A549 (cell line): ENCODE data around the gene GPATCH3. TPM values are rescaled to one million over a fixed set of nuclear protein-coding genes. Genes with fewer than 3 reads are reported as not detected.

ENCODE experiments used
- ATAC-seq, 2 experiments: fragments of 200-7000 bp in 1 of 2; fragments of >200 bp in 1 of 2; cut with Nextera tagmentation in 1 of 2; cut with Tn5 transposase in 1 of 2; 3 replicates each; pipeline versions ENCODE4 v1.8.0 to v1.9.1; 2018 to 2020; ENCODE audit warnings: mild to moderate bottlenecking in 1 of 2, moderate library complexity in 1 of 2
- CTCF ChIA-PET: fragments of 300-600 bp; sonication (Branson Sonifier 250); formaldehyde crosslinking; extraction: SDS; loops from one replicate; lab custom pipeline; 2021; ENCODE audit warnings: antibody characterized with exemption, inconsistent platforms; lab: Yijun Ruan, JAX
- POLR2A ChIA-PET: fragments of 350-600 bp; formaldehyde crosslinking; extraction: SDS; loops from one replicate; lab custom pipeline; 2021; ENCODE audit warnings: antibody characterized with exemption, inconsistent platforms; lab: Yijun Ruan, JAX
- DNase-seq, 2 experiments: peaks; one replicate each; pipeline versions ENCODE4 v3.0.0 to v3.0.0-alpha.2; 2011 to 2016; ENCODE audit warnings: low read depth in 1 of 2, low spot score in 1 of 2
- FAIRE-seq: peaks from 2 replicates; lab custom pipeline; 2011; peaks lifted over from hg19 to GRCh38; lab: Jason Lieb, UNC
- H3K27ac ChIP-seq, 2 experiments: fragments of >200 bp; sonication (Bioruptor Twin); formaldehyde crosslinking; 3 replicates each; pipeline ENCODE4 v1.5.1; 2016 to 2017
- H3K4me1 ChIP-seq: fragments of >200 bp; sonication (Bioruptor Twin); formaldehyde crosslinking; 3 replicates; pipeline ENCODE4 v1.6.1; 2016
- H3K4me2 ChIP-seq: fragments of >200 bp; sonication (Bioruptor Twin); formaldehyde crosslinking; 3 replicates; pipeline ENCODE4 v1.6.1; 2016
- H3K4me3 ChIP-seq: fragments of >200 bp; sonication (Bioruptor Twin); formaldehyde crosslinking; 3 replicates; pipeline ENCODE4 v1.5.1; 2016
- H3K9me3 ChIP-seq: fragments of >200 bp; sonication (Bioruptor Twin); formaldehyde crosslinking; 3 replicates; pipeline ENCODE4 v1.6.1; 2016
- CBX2 ChIP-seq: fragments of 200-600 bp; sonication (generic); IDR thresholded peaks from 2 replicates; pipeline ENCODE4 v1.6.1; 2016; ENCODE audit warnings: low read depth, mild to moderate bottlenecking, borderline replicate concordance
- CEBPB ChIP-seq, 2 experiments: fragments of >200 bp in 1 of 2; sonication (Bioruptor Twin) in 1 of 2; formaldehyde crosslinking in 1 of 2; IDR thresholded peaks; 2 replicates each; pipeline ENCODE4 v1.6.1; 2012 to 2016
- CHD4 ChIP-seq: fragments of 200-600 bp; sonication (generic); IDR thresholded peaks from 2 replicates; pipeline ENCODE4 v1.6.1; 2016; ENCODE audit warnings: antibody characterized with exemption, mild to moderate bottlenecking, borderline replicate concordance
- CTCF ChIP-seq: fragments of >200 bp; sonication (Bioruptor Twin); formaldehyde crosslinking; IDR thresholded peaks from 3 replicates; pipeline ENCODE4 v1.5.1; 2016
- E2F6 ChIP-seq: IDR thresholded peaks from 2 replicates; pipeline ENCODE4 v1.6.1; 2012; ENCODE audit warnings: low read depth, borderline replicate concordance
- EP300 ChIP-seq, 2 experiments: fragments of >200 bp; sonication (Bioruptor Twin); formaldehyde crosslinking; IDR thresholded peaks; 2 replicates in 1 of 2; 3 replicates in 1 of 2; pipeline ENCODE4 v1.6.1; 2016 to 2017
- ESRRA ChIP-seq: fragments of 150-350 bp; IDR thresholded peaks from 2 replicates; pipeline ENCODE4 v1.6.1; 2014; ENCODE audit warnings: mild to moderate bottlenecking, low read length, borderline replicate concordance
- GATA3 ChIP-seq: IDR thresholded peaks from 2 replicates; pipeline ENCODE4 v1.6.1; 2012; ENCODE audit warnings: borderline replicate concordance
- HEYL ChIP-seq: fragments of 250-450 bp; sonication (Bioruptor Pico); IDR thresholded peaks from 2 replicates; pipeline ENCODE4 v1.8.0; 2021; ENCODE audit warnings: mild to moderate bottlenecking, moderate library complexity
- HMGXB4 ChIP-seq: fragments of 250-450 bp; sonication (Bioruptor Pico); IDR thresholded peaks from 2 replicates; pipeline ENCODE4 v1.5.0; 2021; ENCODE audit warnings: mild to moderate bottlenecking, moderate library complexity, borderline replicate concordance
- JUNB ChIP-seq: fragments of >200 bp; sonication (Bioruptor Twin); formaldehyde crosslinking; IDR thresholded peaks from 2 replicates; pipeline ENCODE4 v1.6.1; 2016
- MAX ChIP-seq: IDR thresholded peaks from 2 replicates; pipeline ENCODE4 v1.6.1; 2012
- MYC ChIP-seq: IDR thresholded peaks from 2 replicates; pipeline ENCODE4 v1.6.1; 2012; ENCODE audit warnings: mild to moderate bottlenecking, inconsistent platforms, low read length, improper control_type of control experiment, borderline replicate concordance
- NFE2L2 ChIP-seq: fragments of 150-350 bp; conservative IDR thresholded peaks from 2 replicates; pipeline ENCODE4 v1.6.1; 2014; ENCODE audit warnings: low read length
- NPAS2 ChIP-seq: fragments of 250-450 bp; sonication (Bioruptor Pico); IDR thresholded peaks from 2 replicates; pipeline ENCODE4 v1.8.0; 2022; ENCODE audit warnings: mild to moderate bottlenecking, moderate library complexity, borderline replicate concordance
- RAD21 ChIP-seq, 2 experiments: fragments of >200 bp in 1 of 2; sonication (Bioruptor Twin) in 1 of 2; formaldehyde crosslinking in 1 of 2; IDR thresholded peaks in 1 of 2; conservative IDR thresholded peaks in 1 of 2; 2 replicates in 1 of 2; 3 replicates in 1 of 2; pipeline ENCODE4 v1.6.1; 2012 to 2018; ENCODE audit warnings: inconsistent platforms in 1 of 2
- RFX5 ChIP-seq: fragments of 450-650 bp; IDR thresholded peaks from 2 replicates; pipeline ENCODE4 v1.7.1; 2014; ENCODE audit warnings: antibody characterized with exemption, mild to moderate bottlenecking, moderate library complexity
- SMC3 ChIP-seq: fragments of >200 bp; sonication (Bioruptor Twin); formaldehyde crosslinking; IDR thresholded peaks from 3 replicates; pipeline ENCODE4 v1.6.1; 2018; ENCODE audit warnings: inconsistent platforms
- ZNF302 ChIP-seq: fragments of 250-450 bp; sonication (Bioruptor Pico); IDR thresholded peaks from 2 replicates; pipeline ENCODE4 v1.9.0; 2021; ENCODE audit warnings: inconsistent platforms, mild to moderate bottlenecking, moderate library complexity
- WGBS: methylation state at CpG from one replicate; pipeline ENCODE4 v1.1.6; 2017; ENCODE audit errors: missing lambda C conversion rate; 5-methylcytosine and 5-hydroxymethylcytosine counted together
- polyA plus RNA-seq, 4 experiments: library from polyadenylated mRNA; depleted of rRNA in 3 of 4; stranded (reverse); fragments of >200 nt; fragmentation: RNase III in 1 of 4; extraction: RNeasy Plus Mini Kit Qiagen cat#74134 plus additional on column Dnase treatment in 1 of 4; gene quantifications; 2 replicates in 3 of 4; 3 replicates in 1 of 4; pipeline ENCODE4 v1.2.3, GENCODE V29; 2011 to 2017
- TF ChIP-seq, protein P1 (sequence below): fragments of 150-350 bp; IDR thresholded peaks from 2 replicates; pipeline ENCODE4 v1.6.1; 2014; ENCODE audit warnings: low read depth, mild to moderate bottlenecking, low read length
- TF ChIP-seq, protein P2 (sequence below): IDR thresholded peaks from 2 replicates; pipeline ENCODE4 v1.6.1; 2012

GPATCH3 gene
- polyA plus RNA-seq, 2 of the 4 experiments (the other 2 are of a cell fraction) = 5.4 to 8.7 TPM

DNA sequence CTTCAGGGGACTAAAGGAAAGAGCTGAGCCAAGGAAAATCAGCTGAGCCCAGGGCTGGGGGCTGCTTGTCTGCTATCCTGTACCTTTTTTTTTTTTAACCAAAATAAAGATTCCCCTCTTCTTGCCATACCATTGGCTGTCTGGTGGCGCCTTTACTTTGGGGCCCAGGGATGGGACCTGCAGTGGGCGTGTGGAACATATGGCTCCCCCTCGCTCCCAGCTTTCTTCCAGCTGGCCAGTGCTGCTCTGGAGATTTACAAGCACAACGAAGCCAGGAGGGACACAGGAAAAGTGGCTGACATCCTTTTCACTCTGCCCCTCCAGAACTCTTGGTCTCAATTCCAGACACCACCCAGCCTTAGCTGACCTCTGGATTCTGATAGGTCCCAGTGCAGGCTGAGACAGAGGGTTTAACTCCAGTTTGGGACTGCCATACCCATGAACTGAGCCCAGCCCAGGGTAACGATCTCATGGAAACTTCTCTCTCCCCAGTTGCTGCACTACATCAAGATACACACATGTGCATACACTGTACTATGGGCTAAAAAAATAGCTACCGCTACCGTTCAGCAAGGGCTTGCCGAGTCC, 42.7 kb downstream of the GPATCH3 start:
- no peaks in the 10 kb centered on the region for H3K9me3 ChIP-seq
- ChIA-PET POLR2A (no interaction called here), CTCF (interaction anchor here (0.7 to 7.2 kb wide), 7 partner anchors 8 to 239 kb away, joined by 3 to 57 read pairs (median 5); partner anchors contain the start of gene GPATCH3)
- 0 out of 6 replicates have a peak overlapping the region, but pooled peaks of 1 of the 2 experiments have one; percentile 28 for H3K27ac ChIP-seq
- 95% methylated on average over 8 of the region's 8 CpGs for WGBS
- H3K4me2 ChIP-seq = no peak overlapping the region
- FAIRE-seq (no peak), DNase-seq (no peak), ATAC-seq (no peak)
- peaks cover 27% of the 10 kb centered on the region for H3K4me1 ChIP-seq
- no peak overlapping the region for H3K4me3 ChIP-seq
- TF ChIP-seq RFX5 (no peak), NFE2L2 (no peak), RAD21 (conservative IDR thresholded peaks at IDR 0.05 in 1 of 2, IDR thresholded peaks at IDR 0.05 in 1 of 2) (no peak), JUNB (no peak), CHD4 (no peak), CTCF (no peak)

GRCh38 chr1:26856604-26857469, 43.4 kb downstream of the GPATCH3 start:
- POLR2A ChIA-PET = no interaction called here
- H3K4me2 ChIP-seq = no peak overlapping the region
- H3K9me3 ChIP-seq = no peaks in the 10 kb centered on the region
- CTCF ChIA-PET = interaction anchor here (0.7 to 7.2 kb wide), 7 partner anchors 7 to 239 kb away, joined by 3 to 57 read pairs (median 5); no protein-coding TSS in a partner anchor
- ATAC-seq = no peak
- H3K4me3 ChIP-seq = no peak overlapping the region
- WGBS = 88% methylated on average over 18 of the region's 21 CpGs
- no peak overlapping the region; a peak in 1 of 6 replicates for H3K27ac ChIP-seq
- no peak for DNase-seq
- peaks cover 20% of the 10 kb centered on the region for H3K4me1 ChIP-seq
- no peak for FAIRE-seq
- TF ChIP-seq, protein P1, sequence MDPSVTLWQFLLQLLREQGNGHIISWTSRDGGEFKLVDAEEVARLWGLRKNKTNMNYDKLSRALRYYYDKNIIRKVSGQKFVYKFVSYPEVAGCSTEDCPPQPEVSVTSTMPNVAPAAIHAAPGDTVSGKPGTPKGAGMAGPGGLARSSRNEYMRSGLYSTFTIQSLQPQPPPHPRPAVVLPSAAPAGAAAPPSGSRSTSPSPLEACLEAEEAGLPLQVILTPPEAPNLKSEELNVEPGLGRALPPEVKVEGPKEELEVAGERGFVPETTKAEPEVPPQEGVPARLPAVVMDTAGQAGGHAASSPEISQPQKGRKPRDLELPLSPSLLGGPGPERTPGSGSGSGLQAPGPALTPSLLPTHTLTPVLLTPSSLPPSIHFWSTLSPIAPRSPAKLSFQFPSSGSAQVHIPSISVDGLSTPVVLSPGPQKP = no peak
- TF ChIP-seq MAX (no peak), CBX2 (no peak), CEBPB (IDR thresholded peaks at IDR 0.05) (no peak), EP300 (IDR thresholded peaks at IDR 0.05) (no peak), SMC3 (no peak), MYC (no peak), ESRRA (no peak)
- TF ChIP-seq, all 56 proteins: peak for 0

DNA sequence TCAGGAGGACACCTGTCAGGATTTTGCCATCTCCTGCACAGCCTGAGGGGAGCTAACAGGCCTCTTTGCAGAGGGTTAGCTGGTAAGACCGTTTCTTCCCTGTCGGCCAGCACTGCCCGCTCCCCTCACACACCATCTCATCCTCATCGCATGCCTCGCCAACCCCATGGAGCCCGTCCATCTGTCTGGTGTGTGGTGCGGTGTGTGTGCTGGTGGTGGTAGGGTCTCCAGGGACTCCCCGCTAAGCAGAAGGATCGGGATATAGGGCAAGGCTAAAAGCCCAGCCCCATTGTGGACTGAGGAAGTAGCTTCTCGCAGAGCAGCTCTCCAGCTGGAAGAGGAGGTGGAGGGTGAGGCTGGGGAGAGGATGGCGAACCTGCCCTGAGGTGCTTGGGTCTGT, 44.1 kb downstream of the GPATCH3 start:
- no peak for ATAC-seq
- WGBS = 93% methylated on average over 11 of the region's 11 CpGs
- DNase-seq = no peak
- Histone ChIP-seq H3K27ac (no peak overlapping the region; a peak in 1 of 6 replicates), H3K9me3 (no peaks in the 10 kb centered on the region), H3K4me2 (no peak overlapping the region), H3K4me1 (peaks cover 14% of the 10 kb centered on the region), H3K4me3 (no peak overlapping the region)
- ChIA-PET POLR2A (no interaction called here), CTCF (interaction anchor here (0.8 to 1.7 kb wide), 4 partner anchors 9 to 46 kb away, joined by 3 to 6 read pairs (median 4); no protein-coding TSS in a partner anchor)
- FAIRE-seq = no peak
- no peak for TF ChIP-seq HEYL (CRISPR knock-in tag)
- TF ChIP-seq ZNF302 (CRISPR knock-in tag) = no peak
- no peak for TF ChIP-seq E2F6
- TF ChIP-seq HMGXB4 (CRISPR knock-in tag) = no peak
- no peak for TF ChIP-seq CTCF
- no peak for TF ChIP-seq CBX2
- no peak for TF ChIP-seq NPAS2 (CRISPR knock-in tag)
- TF ChIP-seq NFE2L2 = no peak
- TF ChIP-seq GATA3 = no peak
- TF ChIP-seq, protein P2, sequence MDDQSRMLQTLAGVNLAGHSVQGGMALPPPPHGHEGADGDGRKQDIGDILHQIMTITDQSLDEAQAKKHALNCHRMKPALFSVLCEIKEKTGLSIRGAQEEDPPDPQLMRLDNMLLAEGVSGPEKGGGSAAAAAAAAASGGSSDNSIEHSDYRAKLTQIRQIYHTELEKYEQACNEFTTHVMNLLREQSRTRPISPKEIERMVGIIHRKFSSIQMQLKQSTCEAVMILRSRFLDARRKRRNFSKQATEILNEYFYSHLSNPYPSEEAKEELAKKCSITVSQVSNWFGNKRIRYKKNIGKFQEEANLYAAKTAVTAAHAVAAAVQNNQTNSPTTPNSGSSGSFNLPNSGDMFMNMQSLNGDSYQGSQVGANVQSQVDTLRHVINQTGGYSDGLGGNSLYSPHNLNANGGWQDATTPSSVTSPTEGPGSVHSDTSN = no peak
